K562 (cell line): Measurements from ENCODE around the gene MPND. TPM values are rescaled to one million over a fixed set of nuclear protein-coding genes. Genes with fewer than 3 reads are reported as not detected.

Experiments used
- EGR1 ChIP-seq: fragments of 450-650 bp; conservative IDR thresholded peaks from 2 replicates; pipeline ENCODE4 v1.6.1; 2017; ENCODE audit warnings: mild to moderate bottlenecking
- KDM1A ChIP-seq, 2 experiments: fragments of 450-650 bp; IDR thresholded peaks; 2 replicates each; pipeline ENCODE4 v1.6.1; 2016; ENCODE audit warnings: mild to moderate bottlenecking in 2 of 2
- MTA2 ChIP-seq: fragments of 450-650 bp; IDR thresholded peaks from 2 replicates; pipeline ENCODE4 v1.6.1; 2016; ENCODE audit warnings: low read depth
- NCOA1 ChIP-seq: fragments of 450-650 bp; IDR thresholded peaks from 2 replicates; pipeline ENCODE4 v1.6.1; 2016; ENCODE audit warnings: low read depth
- PPARD ChIP-seq: fragments of 250-450 bp; sonication (Bioruptor Pico); IDR thresholded peaks from 2 replicates; pipeline ENCODE4 v1.8.0; 2022; ENCODE audit warnings: inconsistent platforms, mild to moderate bottlenecking, moderate library complexity
- SP2 ChIP-seq: IDR thresholded peaks from 2 replicates; pipeline ENCODE4 v1.6.1; 2011; ENCODE audit warnings: mild to moderate bottlenecking, low read depth, low read length, moderate library complexity; ENCODE audit not compliant: poor library complexity, severe bottlenecking; ENCODE audit errors: extremely low read depth
- SREBF2 ChIP-seq: sonication (generic); formaldehyde crosslinking; IDR thresholded peaks from 2 replicates; pipeline ENCODE4 v1.4.0; 2020; ENCODE audit warnings: mild to moderate bottlenecking, missing genetic modification reagents
- TBP ChIP-seq: optimal IDR thresholded peaks from 2 replicates; pipeline ENCODE3; 2011; ENCODE audit warnings: low read depth, low read length, improper control_type of control experiment
- ZNF583 ChIP-seq: fragments of 250-450 bp; sonication (Bioruptor Pico); IDR thresholded peaks from 2 replicates; pipeline ENCODE4 v1.4.0; 2020
- polyA plus RNA-seq, 8 experiments: library from polyadenylated mRNA; depleted of rRNA in 4 of 8; stranded (reverse) in 5 of 8; unstranded in 3 of 8; fragments of >200 nt; fragmentation: Nextera tagmentation in 2 of 8; fragmentation: Illumina TruSeq in 1 of 8; extraction: Ambion mirVana in 2 of 8; extraction: Trizol in 1 of 8; gene quantifications; 2 replicates each; pipeline versions ENCODE4 v1.2.1 to v1.2.3, GENCODE V29; 2011 to 2014; ENCODE audit warnings: inconsistent platforms in 1 of 8, missing spikeins in 1 of 8
- total RNA-seq, 7 experiments: library from RNA; depleted of rRNA in 6 of 7; stranded (reverse); fragments of >200 nt in 6 of 7; fragmentation: Illumina TruSeq in 2 of 7; extraction: Trizol in 2 of 7; gene quantifications; 2 replicates each; pipeline versions ENCODE4 v1.2.1 to v1.2.3, GENCODE V29; 2011 to 2021; ENCODE audit warnings: low replicate concordance in 1 of 7
- TF ChIP-seq, protein P1 (sequence below): conservative IDR thresholded peaks from 2 replicates; pipeline ENCODE4 v1.6.1; 2011; ENCODE audit warnings: low read depth, mild to moderate bottlenecking, low read length; ENCODE audit not compliant: control insufficient read depth
- TF ChIP-seq, protein P2 (sequence below): sonication (generic); formaldehyde crosslinking; IDR thresholded peaks from 2 replicates; pipeline ENCODE4 v1.8.0; 2022; ENCODE audit warnings: missing genetic modification reagents, mild to moderate bottlenecking, moderate library complexity, borderline replicate concordance
- TF ChIP-seq, protein P3 (sequence below), 2 experiments: fragments of 450-650 bp; IDR thresholded peaks; 2 replicates each; pipeline ENCODE4 v1.6.1; 2016; ENCODE audit warnings: mild to moderate bottlenecking in 2 of 2, borderline replicate concordance in 1 of 2, low read depth in 1 of 2, moderate library complexity in 1 of 2
- TF ChIP-seq, protein P4 (sequence below): fragments of 250-450 bp; sonication (Bioruptor Pico); IDR thresholded peaks from 2 replicates; pipeline ENCODE4 v1.8.0; 2022; ENCODE audit warnings: moderate library complexity, mild to moderate bottlenecking, inconsistent platforms
- TF ChIP-seq, protein P5 (sequence below): fragments of 200-800 bp; sonication (Bioruptor generic); IDR thresholded peaks from 2 replicates; pipeline ENCODE4 v1.6.1; 2017; ENCODE audit warnings: missing genetic modification characterization, missing compliant biosample characterization

MPND gene
- total and polyA plus RNA-seq, 9 of the 15 experiments (the other 6 are each of a cell fraction or from before 2014, with no cell fraction given) = 0.25 to 14.0 (median 3.9) TPM

DNA sequence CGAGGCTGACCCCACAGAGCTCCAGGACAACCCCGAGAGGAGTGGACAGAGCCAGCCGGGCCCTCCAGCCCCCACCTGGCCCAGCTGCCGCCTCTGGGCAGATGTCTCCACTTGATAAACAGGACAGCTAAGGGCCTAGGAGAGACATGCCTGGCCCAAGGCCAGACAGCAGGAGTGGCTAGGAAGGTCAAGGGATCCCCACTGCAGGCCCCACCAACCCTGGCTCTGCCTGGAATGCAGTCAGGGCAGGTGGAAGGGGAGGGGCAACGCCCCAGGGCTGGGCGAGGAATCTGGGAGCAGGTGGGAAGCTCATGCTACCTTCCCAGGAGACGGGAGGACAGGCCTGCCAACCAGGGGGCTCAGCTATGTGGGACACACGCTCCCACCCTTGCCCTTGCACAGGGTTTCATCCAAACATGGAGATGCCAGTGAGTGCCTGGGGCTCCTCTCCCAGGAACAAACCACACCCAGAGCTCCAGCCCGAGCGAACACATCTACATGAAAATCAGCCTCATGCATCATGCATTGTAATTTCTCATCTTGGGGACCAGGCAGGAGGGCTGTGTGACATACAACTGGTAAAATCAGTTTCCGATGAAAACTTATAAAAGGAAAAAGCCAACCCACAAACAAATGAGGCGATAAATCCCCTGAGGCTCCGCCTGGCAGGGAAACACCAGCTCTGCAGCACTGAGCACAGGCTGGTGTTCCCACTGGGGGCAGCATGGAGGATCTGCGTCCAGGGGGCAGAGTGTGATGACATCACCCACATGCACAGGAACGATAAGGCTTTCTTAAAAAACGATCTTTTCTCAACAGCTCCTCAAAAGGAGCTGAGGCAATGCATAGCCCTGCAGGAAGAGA, 32.0 kb downstream of the MPND start (continued):
- TF ChIP-seq, protein P1, sequence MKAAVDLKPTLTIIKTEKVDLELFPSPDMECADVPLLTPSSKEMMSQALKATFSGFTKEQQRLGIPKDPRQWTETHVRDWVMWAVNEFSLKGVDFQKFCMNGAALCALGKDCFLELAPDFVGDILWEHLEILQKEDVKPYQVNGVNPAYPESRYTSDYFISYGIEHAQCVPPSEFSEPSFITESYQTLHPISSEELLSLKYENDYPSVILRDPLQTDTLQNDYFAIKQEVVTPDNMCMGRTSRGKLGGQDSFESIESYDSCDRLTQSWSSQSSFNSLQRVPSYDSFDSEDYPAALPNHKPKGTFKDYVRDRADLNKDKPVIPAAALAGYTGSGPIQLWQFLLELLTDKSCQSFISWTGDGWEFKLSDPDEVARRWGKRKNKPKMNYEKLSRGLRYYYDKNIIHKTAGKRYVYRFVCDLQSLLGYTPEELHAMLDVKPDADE = no peak
- TF ChIP-seq EGR1 (no peak), PPARD (CRISPR knock-in tag) (no peak), ZNF583 (CRISPR knock-in tag) (no peak), SREBF2 (no peak), KDM1A (IDR thresholded peaks at IDR 0.05) (no peak), SP2 (no peak), NCOA1 (peak; percentile 72), TBP (peak; percentile 54), MTA2 (peak; percentile 85)
- TF ChIP-seq, protein P2, sequence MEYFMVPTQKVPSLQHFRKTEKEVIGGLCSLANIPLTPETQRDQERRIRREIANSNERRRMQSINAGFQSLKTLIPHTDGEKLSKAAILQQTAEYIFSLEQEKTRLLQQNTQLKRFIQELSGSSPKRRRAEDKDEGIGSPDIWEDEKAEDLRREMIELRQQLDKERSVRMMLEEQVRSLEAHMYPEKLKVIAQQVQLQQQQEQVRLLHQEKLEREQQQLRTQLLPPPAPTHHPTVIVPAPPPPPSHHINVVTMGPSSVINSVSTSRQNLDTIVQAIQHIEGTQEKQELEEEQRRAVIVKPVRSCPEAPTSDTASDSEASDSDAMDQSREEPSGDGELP (CRISPR knock-in tag) = peak; percentile 77; the same call in 1 of the 2 replicates
- TF ChIP-seq, protein P3, sequence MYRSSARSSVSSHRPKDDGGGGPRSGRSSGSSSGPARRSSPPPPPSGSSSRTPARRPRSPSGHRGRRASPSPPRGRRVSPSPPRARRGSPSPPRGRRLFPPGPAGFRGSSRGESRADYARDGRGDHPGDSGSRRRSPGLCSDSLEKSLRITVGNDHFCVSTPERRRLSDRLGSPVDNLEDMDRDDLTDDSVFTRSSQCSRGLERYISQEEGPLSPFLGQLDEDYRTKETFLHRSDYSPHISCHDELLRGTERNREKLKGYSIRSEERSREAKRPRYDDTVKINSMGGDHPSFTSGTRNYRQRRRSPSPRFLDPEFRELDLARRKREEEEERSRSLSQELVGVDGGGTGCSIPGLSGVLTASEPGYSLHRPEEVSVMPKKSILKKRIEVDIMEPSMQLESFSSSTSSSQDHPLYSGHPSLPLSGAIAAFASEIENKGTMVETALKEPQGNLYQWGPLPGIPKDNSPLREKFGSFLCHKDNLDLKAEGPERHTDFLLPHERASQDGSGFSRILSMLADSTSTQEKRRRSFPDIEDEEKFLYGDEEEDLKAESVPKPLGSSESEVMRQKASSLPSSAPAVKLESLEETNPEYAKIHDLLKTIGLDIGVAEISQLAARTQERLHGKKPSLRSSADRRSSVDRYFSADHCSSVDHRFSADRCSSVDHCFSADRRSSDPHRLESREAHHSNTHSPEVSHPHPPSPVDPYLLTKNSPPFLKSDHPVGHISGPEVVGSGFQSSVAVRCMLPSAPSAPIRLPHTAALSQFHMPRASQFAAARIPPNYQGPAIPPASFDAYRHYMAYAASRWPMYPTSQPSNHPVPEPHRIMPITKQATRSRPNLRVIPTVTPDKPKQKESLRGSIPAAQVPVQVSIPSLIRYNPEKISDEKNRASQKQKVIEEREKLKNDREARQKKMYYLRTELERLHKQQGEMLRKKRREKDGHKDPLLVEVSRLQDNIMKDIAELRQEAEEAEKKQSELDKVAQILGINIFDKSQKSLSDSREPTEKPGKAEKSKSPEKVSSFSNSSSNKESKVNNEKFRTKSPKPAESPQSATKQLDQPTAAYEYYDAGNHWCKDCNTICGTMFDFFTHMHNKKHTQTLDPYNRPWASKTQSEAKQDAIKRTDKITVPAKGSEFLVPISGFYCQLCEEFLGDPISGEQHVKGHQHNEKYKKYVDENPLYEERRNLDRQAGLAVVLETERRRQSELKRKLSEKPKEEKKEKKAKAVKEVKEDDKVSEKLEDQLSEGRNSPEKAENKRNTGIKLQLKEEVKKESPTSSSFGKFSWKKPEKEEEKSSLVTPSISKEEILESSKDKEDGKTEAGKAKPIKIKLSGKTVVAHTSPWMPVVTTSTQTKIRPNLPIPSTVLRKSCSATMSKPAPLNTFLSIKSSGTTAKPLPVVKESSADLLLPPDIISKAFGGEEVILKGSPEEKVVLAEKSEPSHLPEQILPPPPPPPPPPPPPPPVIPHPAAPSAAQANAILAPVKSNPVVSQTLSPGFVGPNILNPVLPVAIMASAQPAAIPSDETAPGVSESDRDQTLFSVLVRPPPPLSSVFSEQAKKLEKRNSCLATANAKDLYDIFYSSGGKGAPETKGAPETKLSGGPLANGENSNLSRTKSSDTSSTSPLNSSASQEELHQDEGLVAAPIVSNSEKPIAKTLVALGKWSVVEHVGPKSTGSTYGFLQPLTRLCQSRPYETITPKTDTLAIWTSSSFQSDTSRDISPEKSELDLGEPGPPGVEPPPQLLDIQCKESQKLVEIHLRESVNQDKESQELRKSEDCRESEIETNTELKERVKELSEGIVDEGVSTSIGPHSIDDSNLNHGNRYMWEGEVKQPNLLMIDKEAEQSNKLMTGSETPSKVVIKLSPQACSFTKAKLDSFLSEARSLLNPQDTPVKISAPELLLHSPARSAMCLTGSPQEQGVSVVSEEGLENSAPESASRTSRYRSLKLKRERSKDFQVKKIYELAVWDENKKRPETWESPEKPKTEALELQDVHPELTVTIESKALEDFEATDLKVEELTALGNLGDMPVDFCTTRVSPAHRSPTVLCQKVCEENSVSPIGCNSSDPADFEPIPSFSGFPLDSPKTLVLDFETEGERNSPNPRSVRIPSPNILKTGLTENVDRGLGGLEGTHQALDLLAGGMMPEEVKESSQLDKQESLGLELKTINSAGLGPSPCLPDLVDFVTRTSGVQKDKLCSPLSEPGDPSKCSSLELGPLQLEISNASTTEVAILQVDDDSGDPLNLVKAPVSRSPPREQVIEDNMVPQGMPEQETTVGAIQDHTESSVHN (IDR thresholded peaks at IDR 0.05; ENCODE audit: borderline replicate concordance in 1 of 2, low read depth in 1 of 2) = peak in 1 of 2 experiments; percentile 41; a peak in 1 of 4 replicates
- TF ChIP-seq, protein P4, sequence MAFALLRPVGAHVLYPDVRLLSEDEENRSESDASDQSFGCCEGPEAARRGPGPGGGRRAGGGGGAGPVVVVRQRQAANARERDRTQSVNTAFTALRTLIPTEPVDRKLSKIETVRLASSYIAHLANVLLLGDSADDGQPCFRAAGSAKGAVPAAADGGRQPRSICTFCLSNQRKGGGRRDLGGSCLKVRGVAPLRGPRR (CRISPR knock-in tag) = 0 out of 2 replicates have a peak, but pooled peaks have one; percentile 16
- TF ChIP-seq, protein P5, sequence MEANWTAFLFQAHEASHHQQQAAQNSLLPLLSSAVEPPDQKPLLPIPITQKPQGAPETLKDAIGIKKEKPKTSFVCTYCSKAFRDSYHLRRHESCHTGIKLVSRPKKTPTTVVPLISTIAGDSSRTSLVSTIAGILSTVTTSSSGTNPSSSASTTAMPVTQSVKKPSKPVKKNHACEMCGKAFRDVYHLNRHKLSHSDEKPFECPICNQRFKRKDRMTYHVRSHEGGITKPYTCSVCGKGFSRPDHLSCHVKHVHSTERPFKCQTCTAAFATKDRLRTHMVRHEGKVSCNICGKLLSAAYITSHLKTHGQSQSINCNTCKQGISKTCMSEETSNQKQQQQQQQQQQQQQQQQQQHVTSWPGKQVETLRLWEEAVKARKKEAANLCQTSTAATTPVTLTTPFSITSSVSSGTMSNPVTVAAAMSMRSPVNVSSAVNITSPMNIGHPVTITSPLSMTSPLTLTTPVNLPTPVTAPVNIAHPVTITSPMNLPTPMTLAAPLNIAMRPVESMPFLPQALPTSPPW (CRISPR knock-in tag) = peak; percentile 79
